Measurements from ENCODE around the gene TRABD2A.

The TRABD2A gene

GRCh38 chr2:84905181-84906107 is 24.6 kb upstream of the TRABD2A start, which contains the start of gene TMSB10:
Gene TMSB10 (plus strand): TSS chr2:84905656.
- in situ Hi-C loops (cut with MboI; ENCODE audit: low sequenced_read_pairs), result no loop called here

GRCh38 chr2:84904717-84905174 is 23.9 kb upstream of the TRABD2A start:
- in situ Hi-C loops (cut with MboI; ENCODE audit: low sequenced_read_pairs), result no loop called here

- in situ Hi-C loops (cut with MboI; ENCODE audit: low sequenced_read_pairs), result no loop called here
Observed at GRCh38 chr2:84904151-84904550, 23.3 kb upstream of the TRABD2A start.

- in situ Hi-C loops (cut with MboI; ENCODE audit: low sequenced_read_pairs), result no loop called here
Observed at GRCh38 chr2:84902526-84902925, 21.6 kb upstream of the TRABD2A start.

- in situ Hi-C loops (cut with MboI; ENCODE audit: low sequenced_read_pairs), result no loop called here
Observed at GRCh38 chr2:84901593-84902120, 20.8 kb upstream of the TRABD2A start.

- in situ Hi-C loops (cut with MboI; ENCODE audit: low sequenced_read_pairs), result no loop called here
Observed at GRCh38 chr2:84900971-84901370, 20.1 kb upstream of the TRABD2A start.

GRCh38 chr2:84899304-84900204 is 18.7 kb upstream of the TRABD2A start:
- in situ Hi-C loops (cut with MboI; ENCODE audit: low sequenced_read_pairs), result no loop called here

- in situ Hi-C loops (cut with MboI; ENCODE audit: low sequenced_read_pairs), result no loop called here
Observed at GRCh38 chr2:84897773-84898172, 16.9 kb upstream of the TRABD2A start.

- in situ Hi-C loops (cut with MboI; ENCODE audit: low sequenced_read_pairs), result no loop called here
Observed at GRCh38 chr2:84896567-84896966, 15.7 kb upstream of the TRABD2A start.

GRCh38 chr2:84894758-84895520 is 14.1 kb upstream of the TRABD2A start:
- in situ Hi-C loops (cut with MboI; ENCODE audit: low sequenced_read_pairs), result no loop called here

- in situ Hi-C loops (cut with MboI; ENCODE audit: low sequenced_read_pairs), result no loop called here
Observed at GRCh38 chr2:84894131-84894586, 13.3 kb upstream of the TRABD2A start.

- in situ Hi-C loops (cut with MboI; ENCODE audit: low sequenced_read_pairs), result no loop called here
Observed at GRCh38 chr2:84891355-84892010, 10.6 kb upstream of the TRABD2A start.

GRCh38 chr2:84889332-84889731 is 8.4 kb upstream of the TRABD2A start:
- in situ Hi-C loops (cut with MboI; ENCODE audit: low sequenced_read_pairs), result no loop called here

GRCh38 chr2:84888401-84889276 is 7.8 kb upstream of the TRABD2A start:
- in situ Hi-C loops (cut with MboI; ENCODE audit: low sequenced_read_pairs), result no loop called here

GRCh38 chr2:84886791-84887190 is 5.9 kb upstream of the TRABD2A start:
- in situ Hi-C loops (cut with MboI; ENCODE audit: low sequenced_read_pairs), result no loop called here

- in situ Hi-C loops (cut with MboI; ENCODE audit: low sequenced_read_pairs), result no loop called here
Observed at GRCh38 chr2:84885111-84885510, 4.2 kb upstream of the TRABD2A start.

GRCh38 chr2:84884449-84884848 is 3.6 kb upstream of the TRABD2A start:
- in situ Hi-C loops (cut with MboI; ENCODE audit: low sequenced_read_pairs), result no loop called here

- in situ Hi-C loops (cut with MboI; ENCODE audit: low sequenced_read_pairs), result no loop called here
Observed at GRCh38 chr2:84882775-84883550, 2.1 kb upstream of the TRABD2A start.

Measured in HL-60/S4 (cell line).